K562 (cell line): ENCODE measurements around the gene CCDC33. TPM values are rescaled to one million over a fixed set of nuclear protein-coding genes. Genes with fewer than 3 reads are reported as not detected.
A peak's percentile ranks its signal among the peaks of the same experiment; 100 is the strongest.

ENCODE experiments used
- ATAC-seq: fragments of 200-7000 bp; cut with Tn5 transposase; 3 replicates; pipeline ENCODE4 v1.9.1; 2020; ENCODE audit warnings: moderate library complexity
- BruUV-seq: library from RNA; stranded (reverse); fragments of 400-500 nt; replicated peaks from 2 replicates; lab custom pipeline; 2021; lab: Mats Ljungman, UMichigan
- CTCF ChIA-PET: fragments of 300-600 bp; formaldehyde crosslinking; extraction: SDS; loops from one replicate; lab custom pipeline; 2021; ENCODE audit warnings: low intra/inter-chr PET ratio; lab: Yijun Ruan, JAX
- POLR2A ChIA-PET: fragments of 300-600, 350-650 bp; sonication (Branson Sonifier 250); formaldehyde crosslinking; extraction: SDS; loops from one replicate; lab custom pipeline; 2021; ENCODE audit warnings: antibody characterized with exemption, inconsistent platforms; lab: Yijun Ruan, JAX
- DNase-seq, 4 experiments: peaks; one replicate each; pipeline versions ENCODE4 v3.0.0 to v3.0.0-alpha.2; 2011 to 2018; ENCODE audit warnings: low spot score in 3 of 4, mixed read lengths in 3 of 4; ENCODE audit errors: extremely low read depth in 1 of 4
- FAIRE-seq: peaks from 2 replicates; lab custom pipeline; 2011; peaks lifted over from hg19 to GRCh38; lab: Jason Lieb, UNC
- H2AFZ ChIP-seq: 2 replicates; pipeline ENCODE4 v1.6.0; 2011; ENCODE audit warnings: low read depth, low read length, control low read depth, inconsistent platforms
- H3K27ac ChIP-seq: fragments of 200-600 bp; 3 replicates; pipeline ENCODE4 v1.8.0; 2011; ENCODE audit warnings: low read depth, mild to moderate bottlenecking, control low read depth, inconsistent platforms, low read length, moderate library complexity, mixed read lengths; ENCODE audit errors: extremely low read depth
- H3K27me3 ChIP-seq, 2 experiments: fragments of 300-600 bp in 1 of 2; 2 replicates in 1 of 2; 3 replicates in 1 of 2; pipeline versions ENCODE4 v1.6.0 to v1.8.0; 2011; ENCODE audit warnings: inconsistent platforms in 2 of 2, low read length in 2 of 2, mild to moderate bottlenecking in 1 of 2, mixed read lengths in 1 of 2, moderate library complexity in 1 of 2; ENCODE audit not compliant: control insufficient read depth in 2 of 2, insufficient read depth in 2 of 2
- H3K36me3 ChIP-seq: fragments of 300-600 bp; 3 replicates; pipeline ENCODE4 v1.8.0; 2011; ENCODE audit warnings: mild to moderate bottlenecking, low read length, inconsistent platforms; ENCODE audit not compliant: control insufficient read depth, insufficient read depth
- H3K4me1 ChIP-seq, 2 experiments: fragments of 200-600 bp in 1 of 2; replicated peaks in 1 of 2; 2 replicates in 1 of 2; 3 replicates in 1 of 2; pipeline versions ENCODE4 v1.5.1 to v1.8.0; 2011; ENCODE audit warnings: inconsistent platforms in 2 of 2, low read length in 2 of 2, mild to moderate bottlenecking in 1 of 2, mixed read lengths in 1 of 2, moderate library complexity in 1 of 2; ENCODE audit not compliant: control insufficient read depth in 2 of 2, insufficient read depth in 2 of 2
- H3K4me2 ChIP-seq: 2 replicates; pipeline ENCODE4 v1.6.1; 2011; ENCODE audit warnings: low read length, control low read depth, inconsistent platforms, mixed read lengths; ENCODE audit not compliant: insufficient read depth
- H3K4me3 ChIP-seq: fragments of 200-600 bp; sonication (generic), shearing (Covaris generic); 2 replicates; pipeline ENCODE4 v1.5.1; 2016; ENCODE audit warnings: control low read depth, inconsistent platforms
- H3K79me2 ChIP-seq: fragments of 200-600 bp; 3 replicates; pipeline ENCODE4 v1.8.0; 2011; ENCODE audit warnings: low read length, inconsistent platforms; ENCODE audit not compliant: control insufficient read depth, insufficient read depth
- H3K9ac ChIP-seq, 2 experiments: 2 replicates each; pipeline versions ENCODE4 v1.6.0 to v1.6.1; 2011; ENCODE audit warnings: low read depth in 2 of 2, low read length in 2 of 2, control low read depth in 1 of 2, inconsistent platforms in 1 of 2, mild to moderate bottlenecking in 1 of 2, mixed read lengths in 1 of 2; ENCODE audit not compliant: insufficient read depth in 1 of 2
- H3K9me1 ChIP-seq: one replicate; pipeline ENCODE4 v1.6.0; 2011; ENCODE audit warnings: inconsistent platforms, mild to moderate bottlenecking, low read length, moderate library complexity; ENCODE audit not compliant: control insufficient read depth, insufficient read depth
- H3K9me3 ChIP-seq: replicated peaks from 2 replicates; pipeline ENCODE4 v1.5.1; 2011; ENCODE audit warnings: low read depth, low read length, inconsistent platforms; ENCODE audit not compliant: control insufficient read depth, insufficient read depth
- H4K20me1 ChIP-seq: replicated peaks from 2 replicates; pipeline ENCODE4 v1.6.1; 2011; ENCODE audit warnings: low read length, inconsistent platforms, mixed read lengths; ENCODE audit not compliant: control insufficient read depth, insufficient read depth
- BMI1 ChIP-seq: fragments of 150-350 bp; IDR thresholded peaks from 2 replicates; pipeline ENCODE4 v1.6.1; 2014; ENCODE audit warnings: low read length
- BRF1 ChIP-seq: IDR thresholded peaks from 3 replicates; pipeline ENCODE4 v1.6.1; 2011; ENCODE audit warnings: borderline replicate concordance, mild to moderate bottlenecking; ENCODE audit not compliant: insufficient read length; ENCODE audit errors: extremely low read depth
- CEBPB ChIP-seq: fragments of 450-650 bp; IDR thresholded peaks from 2 replicates; pipeline ENCODE4 v1.6.1; 2016; ENCODE audit warnings: missing genetic modification characterization, missing compliant biosample characterization
- ELF1 ChIP-seq: fragments of 200-800 bp; sonication (Bioruptor generic); IDR thresholded peaks from 2 replicates; pipeline ENCODE4 v1.6.1; 2016; ENCODE audit warnings: missing genetic modification characterization, missing compliant biosample characterization
- HSF4 ChIP-seq: fragments of 250-450 bp; sonication (Bioruptor Pico); IDR thresholded peaks from 2 replicates; pipeline ENCODE4 v2.1.2; 2022; ENCODE audit warnings: mild to moderate bottlenecking, moderate library complexity, borderline replicate concordance
- MTA2 ChIP-seq: fragments of 450-650 bp; IDR thresholded peaks from 2 replicates; pipeline ENCODE4 v1.6.1; 2016; ENCODE audit warnings: low read depth
- NFIC ChIP-seq: fragments of 450-650 bp; IDR thresholded peaks from 2 replicates; pipeline ENCODE4 v1.6.1; 2017; ENCODE audit warnings: mild to moderate bottlenecking, inconsistent platforms
- NONO ChIP-seq, 2 experiments: fragments of 200-400 bp in 1 of 2; fragments of 450-650 bp in 1 of 2; formaldehyde crosslinking in 1 of 2; IDR thresholded peaks; 2 replicates each; pipeline ENCODE4 v1.6.1; 2017; ENCODE audit warnings: low read depth in 2 of 2, mild to moderate bottlenecking in 2 of 2, moderate library complexity in 2 of 2, low read length in 1 of 2
- PCBP1 ChIP-seq: fragments of 200-400 bp; formaldehyde crosslinking; IDR thresholded peaks from 2 replicates; pipeline ENCODE4 v1.6.1; 2018; ENCODE audit warnings: mild to moderate bottlenecking, low read depth, low read length; ENCODE audit not compliant: poor library complexity, severe bottlenecking
- TCF3 ChIP-seq: sonication (generic); formaldehyde crosslinking; IDR thresholded peaks from 2 replicates; pipeline ENCODE4 v1.4.0; 2020; ENCODE audit warnings: mild to moderate bottlenecking, missing genetic modification reagents
- TEAD2 ChIP-seq: fragments of 450-650 bp; IDR thresholded peaks from 2 replicates; pipeline ENCODE4 v1.6.1; 2016; ENCODE audit warnings: missing genetic modification characterization, control low read depth, missing compliant biosample characterization
- ZBED1 ChIP-seq: IDR thresholded peaks from 2 replicates; pipeline ENCODE4 v1.6.1; 2014
- ZNF79 ChIP-seq: fragments of 250-450 bp; sonication (Bioruptor Pico); IDR thresholded peaks from 2 replicates; pipeline ENCODE4 v1.4.0; 2020; ENCODE audit warnings: low read depth, mild to moderate bottlenecking, moderate library complexity
- WGBS: fragments of 100-300 bp; shearing (Covaris generic); methylation state at CpG from one replicate; pipeline ENCODE4 v1.1.6; 2016; ENCODE audit warnings: low coverage, mixed read lengths; ENCODE audit not compliant: insufficient coverage; ENCODE audit errors: missing lambda C conversion rate; 5-methylcytosine and 5-hydroxymethylcytosine counted together
- in situ Hi-C: fragments of 300-500 bp; cut with MboI; formaldehyde crosslinking; loops from 4 replicates; pipeline ENCODE4 v1.15.0; 2018; ENCODE audit warnings: inconsistent platforms, mixed read lengths
- intact Hi-C: fragments of 100-400 bp; cut with micrococcal nuclease; formaldehyde crosslinking; loops from 2 replicates; pipeline ENCODE4 v1.14.2; 2022
- polyA plus RNA-seq, 8 experiments: library from polyadenylated mRNA; depleted of rRNA in 4 of 8; stranded (reverse) in 5 of 8; unstranded in 3 of 8; fragments of >200 nt; fragmentation: Nextera tagmentation in 2 of 8; fragmentation: Illumina TruSeq in 1 of 8; extraction: Ambion mirVana in 2 of 8; extraction: Trizol in 1 of 8; gene quantifications; 2 replicates each; pipeline versions ENCODE4 v1.2.1 to v1.2.3, GENCODE V29; 2011 to 2014; ENCODE audit warnings: inconsistent platforms in 1 of 8, missing spikeins in 1 of 8
- total RNA-seq, 7 experiments: library from RNA; depleted of rRNA in 6 of 7; stranded (reverse); fragments of >200 nt in 6 of 7; fragmentation: Illumina TruSeq in 2 of 7; extraction: Trizol in 2 of 7; gene quantifications; 2 replicates each; pipeline versions ENCODE4 v1.2.1 to v1.2.3, GENCODE V29; 2011 to 2021; ENCODE audit warnings: low replicate concordance in 1 of 7
- TF ChIP-seq, protein P1 (sequence below): fragments of 450-650 bp; conservative IDR thresholded peaks from 2 replicates; pipeline ENCODE4 v1.6.1; 2016; ENCODE audit warnings: missing genetic modification characterization, low read depth, mild to moderate bottlenecking, missing compliant biosample characterization, moderate library complexity

CCDC33 gene
- total and polyA plus RNA-seq, 9 of the 15 experiments (the other 6 are each of a cell fraction or from before 2014, with no cell fraction given), result 0.08 to 1.1 (median 0.15) TPM; not detected in 4

GRCh38 chr15:74227968-74228722 is 8.0 kb upstream of the CCDC33 start:
- no peak overlapping the region for H3K4me3 ChIP-seq
- CTCF ChIA-PET, result no interaction called here
- in situ Hi-C loops, result no loop called here
- H3K9ac ChIP-seq, result no peak overlapping the region
- H3K36me3 ChIP-seq, result no peaks in the 10 kb centered on the region
- POLR2A ChIA-PET, result interaction anchor here (0.6 kb wide), 1 partner anchor 18 kb away, joined by 3 read pairs; no protein-coding TSS in a partner anchor
- BruUV-seq, result no TSS peak
- ATAC-seq, result no peak
- TF ChIP-seq PCBP1 (no peak), ZBED1 (no peak), NFIC (peak; percentile 52; the same call in 1 of the 2 replicates), TEAD2 (tag) (no peak), ZNF79 (CRISPR knock-in tag) (no peak)
- intact Hi-C loops, result no loop called here
- H4K20me1 ChIP-seq, result peaks cover 7% of the 10 kb centered on the region; the same call in 1 of the 2 replicates
- H3K79me2 ChIP-seq, result no peaks in the 10 kb centered on the region
- no peak for DNase-seq
- H3K4me1 ChIP-seq, result no peaks in the 10 kb centered on the region
- WGBS, result 2% methylated on average over 11 of the region's 11 CpGs
- H3K9me3 ChIP-seq, result no peaks in the 10 kb centered on the region
- no peak overlapping the region for H3K4me2 ChIP-seq
- no peaks in the 10 kb centered on the region for H3K9me1 ChIP-seq
- no peak for FAIRE-seq
- H3K27ac ChIP-seq, result no peak overlapping the region
- no peak overlapping the region for H2AFZ ChIP-seq
- H3K27me3 ChIP-seq, result peaks cover 18 to 61% of the 10 kb centered on the region in 2 experiments

GRCh38 chr15:74228723-74229081 is 7.4 kb upstream of the CCDC33 start:
- POLR2A ChIA-PET, result no interaction called here
- in situ Hi-C loops (no loop called here), intact Hi-C loops (no loop called here)
- H3K27me3 ChIP-seq, result peaks cover 18 to 63% of the 10 kb centered on the region in 2 experiments
- BruUV-seq, result no TSS peak
- no peaks in the 10 kb centered on the region for H3K9me3 ChIP-seq
- H3K4me2 ChIP-seq, result no peak overlapping the region
- no peak overlapping the region for H3K27ac ChIP-seq
- WGBS, result under 1% methylated on average over 17 of the region's 17 CpGs
- peaks cover 7% of the 10 kb centered on the region; the same call in 1 of the 2 replicates for H4K20me1 ChIP-seq
- H3K79me2 ChIP-seq, result no peaks in the 10 kb centered on the region
- H3K4me3 ChIP-seq, result no peak overlapping the region
- FAIRE-seq, result no peak
- CTCF ChIA-PET, result no interaction called here
- no peak for ATAC-seq
- no peaks in the 10 kb centered on the region for H3K36me3 ChIP-seq
- TF ChIP-seq NONO (IDR thresholded peaks at IDR 0.05; ENCODE audit: low read depth in 2 of 2, low read length in 1 of 2) (no peak), MTA2 (no peak), CEBPB (tag) (no peak), TCF3 (CRISPR knock-in tag) (no peak), BRF1 (no peak), BMI1 (no peak), ELF1 (tag) (no peak), HSF4 (CRISPR knock-in tag) (no peak)
- TF ChIP-seq, protein P1, sequence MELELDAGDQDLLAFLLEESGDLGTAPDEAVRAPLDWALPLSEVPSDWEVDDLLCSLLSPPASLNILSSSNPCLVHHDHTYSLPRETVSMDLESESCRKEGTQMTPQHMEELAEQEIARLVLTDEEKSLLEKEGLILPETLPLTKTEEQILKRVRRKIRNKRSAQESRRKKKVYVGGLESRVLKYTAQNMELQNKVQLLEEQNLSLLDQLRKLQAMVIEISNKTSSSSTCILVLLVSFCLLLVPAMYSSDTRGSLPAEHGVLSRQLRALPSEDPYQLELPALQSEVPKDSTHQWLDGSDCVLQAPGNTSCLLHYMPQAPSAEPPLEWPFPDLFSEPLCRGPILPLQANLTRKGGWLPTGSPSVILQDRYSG (tag), result no peak
- H3K9me1 ChIP-seq, result no peaks in the 10 kb centered on the region
- no peak overlapping the region for H3K9ac ChIP-seq
- no peak overlapping the region for H2AFZ ChIP-seq
- no peaks in the 10 kb centered on the region for H3K4me1 ChIP-seq
- no peak for DNase-seq
